DMS114 treated with DMSO at 0.1 percent for 48 hours (cell line): ENCODE data around the gene FTO.

Experiments used
- DNase-seq: peaks from one replicate; lab custom pipeline; 2025; ENCODE audit not compliant: unreplicated experiment; lab: John Stamatoyannopoulos, UW

The FTO gene

GRCh38 chr16:54143934-54144571 lies 440.1 kb downstream of the FTO start:
- DNase-seq, result no peak

DNA sequence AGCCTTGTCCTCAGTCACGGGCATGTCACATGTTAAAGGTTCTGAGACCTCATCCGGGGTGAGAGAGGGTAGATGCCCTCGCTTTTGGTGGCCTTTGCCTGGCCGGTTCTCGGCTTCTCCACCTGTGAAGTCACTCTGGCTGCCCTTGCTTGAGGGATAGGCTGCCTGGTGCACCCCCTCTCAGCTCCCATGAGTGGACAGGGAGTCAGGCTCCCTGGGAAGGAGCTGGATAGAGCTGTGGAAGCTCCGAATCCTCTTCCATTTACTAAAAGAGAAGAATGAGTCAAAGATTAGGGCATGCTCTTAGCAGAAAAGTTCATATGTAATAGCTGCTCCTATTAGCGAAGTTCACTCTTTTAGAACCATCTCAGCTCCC lies 440.6 kb downstream of the FTO start:
- DNase-seq, result no peak

- DNase-seq, result no peak
Measured at GRCh38 chr16:54145881-54146280, 441.9 kb downstream of the FTO start.

- no peak for DNase-seq
Measured at GRCh38 chr16:54148974-54149373, 445.0 kb downstream of the FTO start.

- DNase-seq, result no peak
Measured at GRCh38 chr16:54150861-54151260, 446.9 kb downstream of the FTO start.

DNA sequence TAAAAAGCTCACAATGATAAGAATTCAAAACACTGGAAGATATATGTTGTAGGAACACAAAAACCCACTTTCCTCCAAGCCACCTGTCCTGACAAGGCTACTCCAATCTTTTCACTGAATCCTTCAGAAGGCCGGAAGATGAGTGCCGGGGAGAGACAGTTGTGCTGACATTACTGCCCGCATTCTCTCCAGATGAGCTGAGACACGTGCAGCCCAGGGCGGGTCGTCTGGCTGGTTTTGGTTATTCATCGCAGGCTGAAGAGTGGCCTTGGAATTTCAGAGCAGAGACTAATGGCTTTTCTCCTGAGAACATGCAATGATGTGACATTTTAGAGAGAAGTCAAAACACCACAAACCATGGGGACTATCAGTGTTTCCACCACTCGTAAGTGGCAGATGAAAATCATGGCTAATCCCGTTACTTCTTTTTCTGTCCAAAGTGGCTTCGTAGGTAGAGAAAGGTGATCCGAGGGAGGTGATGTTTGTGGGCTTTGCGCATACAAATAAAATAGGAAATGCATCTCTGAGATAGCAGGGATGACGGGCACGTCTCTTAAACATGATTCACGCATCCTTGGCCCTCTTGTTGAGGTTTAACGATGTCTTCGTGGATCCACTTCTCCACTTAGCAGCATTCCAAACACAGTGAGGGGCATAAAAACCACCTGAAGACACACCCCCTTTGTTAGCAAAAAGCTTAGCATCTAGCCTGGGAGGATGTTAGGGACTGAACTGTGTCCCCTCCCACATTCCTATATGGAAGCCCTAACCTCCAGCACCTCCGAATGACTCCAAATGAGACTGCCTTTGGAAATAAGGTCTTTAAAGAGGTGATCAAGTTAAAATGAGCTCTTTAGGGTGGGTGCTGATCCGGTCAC lies 448.6 kb downstream of the FTO start:
- no peak for DNase-seq

- DNase-seq, result no peak
Measured at GRCh38 chr16:54153240-54153934, 449.4 kb downstream of the FTO start.

- DNase-seq, result no peak
Measured at GRCh38 chr16:54156349-54156748, 452.4 kb downstream of the FTO start.

DNA sequence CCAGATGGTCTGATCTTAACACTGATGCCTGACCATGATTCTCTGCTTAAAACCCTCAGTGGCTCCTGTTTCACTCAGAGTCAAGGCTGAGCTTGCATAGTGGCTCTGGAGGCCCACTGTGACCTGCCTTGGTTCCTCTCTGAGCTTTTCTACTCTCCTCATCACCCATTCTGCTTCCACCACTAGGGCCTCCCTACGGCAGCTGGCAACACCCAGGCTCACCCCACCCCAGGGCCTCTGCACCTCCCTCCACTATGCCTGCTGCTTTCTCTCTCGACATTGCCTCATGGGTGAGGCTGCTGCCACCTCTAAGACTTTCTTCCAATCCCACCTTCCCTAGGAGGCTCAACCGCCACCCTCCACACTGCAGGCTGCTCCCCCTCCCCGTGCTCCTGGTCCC lies 455.0 kb downstream of the FTO start:
- DNase-seq, result no peak

GRCh38 chr16:54159490-54160080 lies 455.6 kb downstream of the FTO start:
- no peak for DNase-seq

DNA sequence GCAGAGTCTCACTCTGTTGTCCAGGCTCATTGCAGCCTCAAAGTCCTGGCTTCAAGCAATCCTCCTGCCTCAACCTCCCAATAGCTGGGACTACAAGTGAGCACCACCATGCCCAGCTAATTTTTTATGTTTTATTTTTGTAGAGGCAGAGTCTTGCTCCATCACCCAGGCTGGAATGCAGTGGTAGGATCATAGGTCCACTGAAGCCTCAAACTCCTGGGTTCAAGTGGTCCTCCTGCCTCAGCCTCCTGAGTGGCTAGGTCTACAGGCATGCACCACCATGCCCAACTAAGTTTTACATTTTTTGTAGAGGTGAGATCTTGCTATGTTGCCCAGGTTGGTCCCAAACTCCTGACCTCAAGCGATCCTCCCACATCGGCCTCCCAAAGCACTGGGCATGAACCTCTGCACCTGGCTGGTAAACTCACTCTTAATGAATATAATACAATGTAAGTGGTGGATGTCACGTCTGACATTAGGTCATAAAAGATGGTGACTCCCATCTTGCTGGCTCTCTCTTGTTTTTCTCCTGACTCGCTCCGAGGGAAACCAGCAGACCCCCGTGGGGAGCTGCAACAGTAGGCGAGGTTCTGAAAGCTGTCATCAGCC lies 456.4 kb downstream of the FTO start:
- DNase-seq, result no peak

GRCh38 chr16:54160939-54161897 lies 457.3 kb downstream of the FTO start:
- DNase-seq, result no peak

DNA sequence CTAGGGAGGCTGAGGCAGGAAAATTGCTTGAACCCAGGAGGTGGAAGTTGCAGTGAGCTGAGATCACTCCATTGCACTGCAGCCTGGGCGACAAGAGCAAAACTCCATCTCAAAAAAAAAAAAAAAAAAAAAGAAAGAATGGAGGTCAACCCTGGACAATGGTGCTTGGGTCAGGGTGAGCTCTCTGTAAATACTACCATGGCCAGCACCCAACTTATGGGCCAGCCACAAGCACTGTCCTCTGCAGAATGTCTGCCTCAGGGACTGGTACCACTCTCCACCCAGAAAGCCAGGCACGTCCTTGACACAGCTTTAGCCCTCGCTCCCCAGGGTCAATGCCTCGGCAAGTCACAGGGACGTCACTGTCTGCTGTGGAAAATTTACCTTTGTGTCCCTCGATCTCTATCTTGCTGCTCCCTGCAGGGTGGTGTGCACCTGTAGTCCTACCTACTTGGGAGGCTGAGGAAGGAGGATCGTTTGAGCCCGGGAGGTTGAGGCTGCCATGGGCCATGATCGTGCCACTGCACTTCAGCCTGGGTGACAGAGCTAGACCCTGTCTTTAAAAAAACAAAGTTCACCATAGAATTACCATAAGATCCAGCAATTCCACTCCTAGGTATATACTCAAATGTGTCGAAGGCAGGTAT lies 459.4 kb downstream of the FTO start:
- DNase-seq, result no peak

DNA sequence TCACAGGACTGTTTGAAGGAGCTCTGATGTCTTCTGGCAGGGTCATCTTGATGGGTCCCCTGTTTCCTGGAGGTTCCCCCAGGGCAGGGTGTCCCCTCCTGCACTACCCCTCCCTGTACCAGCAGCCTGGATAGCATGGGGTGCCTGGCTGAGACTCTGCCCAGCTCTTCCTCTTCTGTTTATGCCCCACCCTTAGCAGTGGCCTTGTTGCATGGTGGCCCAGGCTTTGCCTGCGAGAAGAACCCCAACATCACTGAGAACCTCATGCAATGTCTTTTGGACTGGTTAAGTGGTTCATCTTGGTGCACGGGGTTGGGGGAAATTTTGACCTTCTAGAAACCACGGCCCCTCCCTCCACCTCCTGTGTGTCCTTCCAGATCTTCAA lies 460.8 kb downstream of the FTO start:
- DNase-seq, result no peak

DNA sequence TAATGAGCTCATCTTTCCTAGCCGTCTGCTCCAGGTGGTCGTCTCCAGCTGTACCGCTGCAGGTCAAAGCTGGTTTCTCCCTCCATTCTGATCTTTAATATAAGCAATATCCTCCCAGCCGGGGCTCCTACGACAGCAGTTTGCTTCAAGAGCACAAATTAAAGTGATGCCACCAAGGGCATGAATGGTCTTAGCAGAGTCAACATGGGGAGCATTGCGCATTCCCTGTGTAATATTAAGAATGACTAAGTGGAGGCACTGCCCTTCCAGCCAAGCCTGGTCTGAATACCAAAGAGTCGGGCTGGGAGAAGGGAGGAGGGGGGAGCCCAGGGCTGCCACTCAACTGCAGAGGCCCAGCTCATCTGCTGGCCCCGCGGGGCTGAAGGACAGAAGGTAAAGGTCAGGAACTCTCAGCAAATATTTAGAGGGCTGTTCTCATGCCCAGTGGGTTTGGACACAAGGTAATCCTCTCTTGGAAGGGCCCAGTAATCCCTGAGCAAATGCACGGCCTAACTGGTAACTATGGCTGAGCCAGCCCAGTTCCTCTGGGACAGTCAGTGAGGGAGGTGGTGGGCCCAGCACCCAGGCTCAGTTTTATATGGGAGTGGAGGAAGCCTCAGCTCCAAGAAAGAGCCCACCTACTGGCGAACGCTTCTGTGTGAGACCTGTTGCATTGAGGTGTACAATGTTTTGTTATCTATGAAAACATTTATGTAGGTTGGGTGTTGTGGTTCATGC lies 461.4 kb downstream of the FTO start:
- DNase-seq, result no peak

DNA sequence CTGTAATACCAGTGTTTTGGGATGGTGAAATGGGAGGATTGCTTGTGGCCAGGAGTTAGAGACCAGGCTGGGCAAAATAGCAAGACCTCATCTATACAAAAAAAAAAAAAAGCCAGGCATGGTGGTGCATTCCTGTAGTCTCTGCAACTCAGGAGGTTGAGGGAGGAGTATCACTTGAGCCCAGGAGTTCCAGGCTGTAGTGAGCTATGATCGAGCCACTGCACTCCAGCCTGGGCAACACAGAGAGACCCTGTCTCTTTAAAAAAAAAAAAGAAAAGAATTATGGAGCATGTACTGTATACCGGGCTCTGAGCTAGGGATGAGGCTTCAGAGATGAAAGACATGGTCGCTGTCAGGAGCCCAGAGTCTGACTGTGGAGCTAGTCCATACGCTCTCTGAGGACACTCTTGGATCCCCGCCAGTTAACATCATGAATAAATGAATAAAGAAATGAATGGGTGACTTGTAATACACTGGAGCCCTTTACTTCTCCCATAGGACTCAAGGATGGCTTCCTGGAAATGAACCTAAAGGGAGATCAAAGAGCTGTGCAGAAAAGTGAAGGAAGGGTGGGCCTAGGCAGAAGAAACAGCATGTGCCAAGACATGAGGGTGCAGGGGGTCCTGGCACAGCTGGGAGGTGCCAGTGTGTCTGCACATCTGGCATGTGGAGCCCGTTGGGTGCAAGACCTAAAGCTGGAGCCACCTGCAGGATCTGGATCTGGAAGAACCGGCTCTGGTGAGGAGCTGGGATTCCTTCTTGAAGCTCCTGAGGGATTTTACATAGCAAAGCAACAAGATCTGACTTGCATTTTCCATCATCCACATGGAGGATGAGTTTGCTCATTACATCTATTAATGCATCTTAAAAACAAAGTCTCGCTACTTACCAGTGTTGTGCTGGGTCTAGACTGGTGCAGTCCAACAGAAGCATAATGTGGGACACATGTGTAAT lies 462.2 kb downstream of the FTO start:
- no peak for DNase-seq

DNA sequence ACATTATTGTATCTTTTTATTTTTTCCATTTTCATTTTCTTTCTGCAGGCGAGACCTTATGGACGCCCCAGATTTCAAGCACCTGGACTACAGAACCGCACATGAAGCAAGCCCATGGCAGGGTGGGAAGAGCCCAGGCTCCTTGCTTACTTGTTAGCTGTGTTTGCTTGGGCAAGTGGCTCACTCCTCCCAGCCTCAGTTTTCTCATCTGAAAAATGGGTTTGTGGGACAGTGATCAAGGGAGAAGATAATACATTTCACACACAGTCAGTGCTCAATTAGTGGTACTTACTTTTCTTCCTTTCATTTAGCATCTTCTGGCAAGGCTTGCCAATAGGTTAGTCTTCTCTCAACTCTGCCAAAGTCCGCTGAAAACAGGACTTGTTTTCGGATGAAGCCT lies 465.2 kb downstream of the FTO start:
- DNase-seq, result no peak
